RWPE2 (cell line): ENCODE measurements around the gene PRKAR2A.

Experiments used
- ATAC-seq: fragments of 200-7000 bp; cut with Tn5 transposase; 3 replicates; pipeline ENCODE4 v1.9.1; 2021; ENCODE audit warnings: low read depth
- DNase-seq: peaks from one replicate; pipeline ENCODE4 v3.0.0-alpha.2; 2020; ENCODE audit warnings: low spot score
- H3K27ac ChIP-seq: fragments of 450-650 bp; 2 replicates; pipeline ENCODE4 v1.5.1; 2017; ENCODE audit warnings: mild to moderate bottlenecking; ENCODE audit not compliant: poor library complexity, severe bottlenecking
- H3K27me3 ChIP-seq: fragments of 250-450 bp; sonication (Bioruptor Pico); 2 replicates; pipeline ENCODE4 v1.5.1; 2021; ENCODE audit warnings: mild to moderate bottlenecking, moderate library complexity; ENCODE audit not compliant: insufficient read depth, poor library complexity, severe bottlenecking
- H3K36me3 ChIP-seq: fragments of 250-450 bp; sonication (Bioruptor Pico); 2 replicates; pipeline ENCODE4 v1.5.1; 2020; ENCODE audit warnings: low read depth, mild to moderate bottlenecking, moderate library complexity
- H3K4me1 ChIP-seq: fragments of 250-450 bp; sonication (Bioruptor Pico); 2 replicates; pipeline ENCODE4 v1.5.1; 2021; ENCODE audit warnings: mild to moderate bottlenecking, moderate library complexity; ENCODE audit not compliant: insufficient read depth, poor library complexity, severe bottlenecking
- H3K4me3 ChIP-seq: fragments of 250-450 bp; sonication (Bioruptor Pico); 2 replicates; pipeline ENCODE4 v1.5.1; 2021; ENCODE audit warnings: mild to moderate bottlenecking, moderate library complexity; ENCODE audit not compliant: severe bottlenecking
- H3K9me3 ChIP-seq: fragments of 250-450 bp; sonication (Bioruptor Pico); 2 replicates; pipeline ENCODE4 v1.5.1; 2021; ENCODE audit warnings: mild to moderate bottlenecking, moderate library complexity; ENCODE audit not compliant: severe bottlenecking
- TF ChIP-seq, protein P1 (sequence below): fragments of 450-650 bp; IDR thresholded peaks from one replicate; pipeline ENCODE4 v1.5.1; 2017; ENCODE audit warnings: mild to moderate bottlenecking, moderate library complexity; ENCODE audit not compliant: poor library complexity, severe bottlenecking

Gene PRKAR2A

DNA sequence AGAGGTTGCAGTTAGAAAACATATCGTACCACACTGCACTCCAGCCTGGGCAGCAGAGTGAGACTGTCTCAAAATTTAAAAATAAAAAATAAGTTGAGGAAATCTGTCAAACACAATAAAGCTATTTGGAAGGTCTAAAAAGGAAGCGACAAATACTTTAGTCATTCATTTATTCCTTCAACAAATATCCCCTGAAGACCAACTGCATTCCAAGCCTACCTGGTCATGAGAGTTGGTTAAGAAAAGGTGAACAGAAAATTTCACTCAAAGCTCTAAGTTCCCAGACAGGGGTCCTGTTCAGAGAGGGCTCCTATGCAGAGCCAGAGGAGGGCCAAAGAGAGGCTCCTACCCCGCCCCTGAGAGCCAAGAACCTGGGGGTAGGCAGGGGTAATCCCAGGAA, 15.4 kb upstream of the PRKAR2A start:
- DNase-seq, result no peak
- H3K36me3 ChIP-seq, result no peaks in the 10 kb centered on the region
- H3K9me3 ChIP-seq, result no peaks in the 10 kb centered on the region
- TF ChIP-seq, protein P1, sequence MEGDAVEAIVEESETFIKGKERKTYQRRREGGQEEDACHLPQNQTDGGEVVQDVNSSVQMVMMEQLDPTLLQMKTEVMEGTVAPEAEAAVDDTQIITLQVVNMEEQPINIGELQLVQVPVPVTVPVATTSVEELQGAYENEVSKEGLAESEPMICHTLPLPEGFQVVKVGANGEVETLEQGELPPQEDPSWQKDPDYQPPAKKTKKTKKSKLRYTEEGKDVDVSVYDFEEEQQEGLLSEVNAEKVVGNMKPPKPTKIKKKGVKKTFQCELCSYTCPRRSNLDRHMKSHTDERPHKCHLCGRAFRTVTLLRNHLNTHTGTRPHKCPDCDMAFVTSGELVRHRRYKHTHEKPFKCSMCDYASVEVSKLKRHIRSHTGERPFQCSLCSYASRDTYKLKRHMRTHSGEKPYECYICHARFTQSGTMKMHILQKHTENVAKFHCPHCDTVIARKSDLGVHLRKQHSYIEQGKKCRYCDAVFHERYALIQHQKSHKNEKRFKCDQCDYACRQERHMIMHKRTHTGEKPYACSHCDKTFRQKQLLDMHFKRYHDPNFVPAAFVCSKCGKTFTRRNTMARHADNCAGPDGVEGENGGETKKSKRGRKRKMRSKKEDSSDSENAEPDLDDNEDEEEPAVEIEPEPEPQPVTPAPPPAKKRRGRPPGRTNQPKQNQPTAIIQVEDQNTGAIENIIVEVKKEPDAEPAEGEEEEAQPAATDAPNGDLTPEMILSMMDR, result no peak
- H3K4me1 ChIP-seq, result no peaks in the 10 kb centered on the region
- no peaks in the 10 kb centered on the region for H3K27me3 ChIP-seq
- H3K27ac ChIP-seq, result peak overlapping the region; percentile 42
- ATAC-seq, result peak; percentile 59
- no peak overlapping the region for H3K4me3 ChIP-seq

DNA sequence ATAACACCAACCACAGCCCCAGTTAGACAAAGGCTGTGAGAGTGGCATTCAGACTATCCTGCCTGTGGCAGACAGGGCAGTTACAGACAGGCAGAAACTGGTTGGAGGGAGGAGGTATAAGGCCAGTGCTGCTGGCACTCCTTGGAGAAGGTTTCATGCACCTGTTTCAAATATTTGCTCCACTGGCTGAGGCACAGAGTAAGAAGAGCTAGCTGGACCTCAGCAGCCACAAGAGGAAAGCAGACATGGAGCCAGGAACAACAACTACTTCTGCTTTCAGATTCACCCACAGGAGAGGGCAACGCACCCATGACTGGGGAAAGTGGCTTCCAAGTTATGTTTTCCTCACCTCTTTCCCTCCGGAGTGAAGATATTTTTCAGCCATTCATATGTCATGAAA, 11.5 kb upstream of the PRKAR2A start:
- Histone ChIP-seq H3K9me3 (no peaks in the 10 kb centered on the region), H3K4me1 (no peaks in the 10 kb centered on the region), H3K27me3 (no peaks in the 10 kb centered on the region), H3K36me3 (no peaks in the 10 kb centered on the region), H3K27ac (no peak overlapping the region), H3K4me3 (no peak overlapping the region)
- no peak for DNase-seq
- TF ChIP-seq, protein P1, result no peak
- no peak for ATAC-seq

DNA sequence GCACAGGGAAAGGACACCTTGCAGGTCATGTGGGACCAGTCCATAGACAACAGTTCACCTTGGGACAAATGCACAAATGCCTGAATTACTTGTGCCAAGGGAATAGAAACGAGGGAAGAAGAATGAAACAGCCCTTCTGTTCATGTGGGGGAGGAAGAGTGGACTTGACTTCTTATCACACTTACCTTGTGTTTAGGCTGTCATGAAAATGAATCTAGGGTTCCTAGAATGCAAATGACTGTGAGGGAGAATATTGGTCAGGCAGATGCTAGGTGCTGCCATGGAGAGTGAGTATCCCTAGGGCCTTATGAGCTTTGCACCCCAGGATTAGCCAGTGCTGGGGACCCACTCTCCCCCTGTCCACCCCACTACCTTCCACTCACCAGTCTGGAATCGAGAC, 11.0 kb upstream of the PRKAR2A start:
- DNase-seq, result no peak
- no peaks in the 10 kb centered on the region for H3K36me3 ChIP-seq
- no peak for ATAC-seq
- H3K9me3 ChIP-seq, result no peaks in the 10 kb centered on the region
- H3K27me3 ChIP-seq, result no peaks in the 10 kb centered on the region
- H3K27ac ChIP-seq, result no peak overlapping the region
- TF ChIP-seq, protein P1, result no peak
- no peak overlapping the region for H3K4me3 ChIP-seq
- no peaks in the 10 kb centered on the region for H3K4me1 ChIP-seq

DNA sequence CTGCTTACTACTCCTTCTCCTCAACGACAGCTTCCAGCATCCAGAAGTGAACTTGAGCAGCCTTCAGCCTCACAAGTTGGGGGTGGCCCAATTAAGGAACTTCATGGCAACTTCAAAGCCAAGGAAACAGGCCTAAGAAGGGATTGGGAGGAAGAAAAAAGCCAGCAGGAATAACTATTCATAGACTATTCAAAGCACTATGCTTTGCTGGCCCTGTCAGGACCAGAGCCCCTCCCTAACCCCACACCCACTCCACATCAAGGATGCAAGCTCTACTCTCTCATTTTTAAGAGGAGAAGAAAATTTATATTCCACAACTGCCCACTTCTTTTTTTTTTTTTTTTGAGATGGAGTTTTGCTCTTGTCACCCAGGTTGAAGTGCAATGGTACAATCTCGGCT, 10.0 kb upstream of the PRKAR2A start:
- ATAC-seq (no peak), DNase-seq (no peak)
- no peaks in the 10 kb centered on the region for H3K4me1 ChIP-seq
- H3K4me3 ChIP-seq, result no peak overlapping the region
- TF ChIP-seq, protein P1, result no peak
- H3K9me3 ChIP-seq, result no peaks in the 10 kb centered on the region
- no peak overlapping the region for H3K27ac ChIP-seq
- no peaks in the 10 kb centered on the region for H3K36me3 ChIP-seq
- no peaks in the 10 kb centered on the region for H3K27me3 ChIP-seq

DNA sequence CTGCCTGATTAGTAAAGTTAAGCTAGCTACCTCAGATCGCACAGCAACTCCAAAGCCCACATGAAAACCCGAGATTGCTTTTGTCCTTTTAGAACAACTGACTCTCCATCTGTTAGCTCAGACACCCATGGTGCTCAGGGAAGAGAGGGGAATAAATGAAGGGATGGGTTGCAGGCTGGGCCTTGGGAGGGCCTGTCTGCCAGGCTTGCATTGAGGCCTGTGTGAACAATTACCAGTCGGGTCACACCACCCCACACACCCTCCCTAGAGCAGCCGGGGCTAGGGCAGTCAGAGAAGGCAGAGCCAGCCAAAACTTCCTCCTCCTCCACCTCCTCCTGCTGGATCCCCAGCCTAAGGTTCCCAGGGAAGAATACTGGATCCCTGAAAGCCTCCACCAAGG, 8.8 kb upstream of the PRKAR2A start:
- no peak overlapping the region for H3K27ac ChIP-seq
- TF ChIP-seq, protein P1, result no peak
- no peak for DNase-seq

More for the DNA sequence above, 8.8 kb upstream of the PRKAR2A start:
- H3K9me3 ChIP-seq, result no peaks in the 10 kb centered on the region
- no peaks in the 10 kb centered on the region for H3K36me3 ChIP-seq
- no peak overlapping the region for H3K4me3 ChIP-seq
- no peak for ATAC-seq
- H3K4me1 ChIP-seq, result no peaks in the 10 kb centered on the region
- H3K27me3 ChIP-seq, result no peaks in the 10 kb centered on the region
